IPS DF 6.9 (cell line): Measurements from ENCODE around the gene PRKCE.

Experiments
- DNase-seq: peaks from one replicate; pipeline ENCODE4 v3.0.0-alpha.2; 2013; ENCODE audit warnings: low read depth, low spot score
- H3K27ac ChIP-seq: one replicate; pipeline ENCODE4 v1.5.1; 2013; ENCODE audit warnings: low read length, control low read depth
- H3K27me3 ChIP-seq: 2 replicates; pipeline ENCODE4 v1.6.1; 2013; ENCODE audit warnings: mild to moderate bottlenecking, low read length; ENCODE audit not compliant: control insufficient read depth, insufficient read depth
- H3K36me3 ChIP-seq: 2 replicates; pipeline ENCODE4 v1.6.1; 2013; ENCODE audit warnings: low read length; ENCODE audit not compliant: control insufficient read depth, insufficient read depth
- H3K4me1 ChIP-seq: 2 replicates; pipeline ENCODE4 v1.6.1; 2013; ENCODE audit warnings: low read length; ENCODE audit not compliant: control insufficient read depth, insufficient read depth
- H3K4me3 ChIP-seq: 2 replicates; pipeline ENCODE4 v1.5.1; 2013; ENCODE audit warnings: mild to moderate bottlenecking, low read length
- H3K9me3 ChIP-seq: 2 replicates; pipeline ENCODE4 v1.6.1; 2013; ENCODE audit warnings: low read length, inconsistent platforms; ENCODE audit not compliant: control insufficient read depth, insufficient read depth
- WGBS: extraction: QIAGEN DNeasy Blood & Tissue Kit; methylation state at CpG from one replicate; pipeline ENCODE4 v1.1.7; 2013; ENCODE audit warnings: mixed read lengths, missing lambda C conversion rate; ENCODE audit not compliant: insufficient read length, insufficient coverage; 5-methylcytosine and 5-hydroxymethylcytosine counted together

The PRKCE gene

GRCh38 chr2:46173636-46174250 lies 522.3 kb downstream of the PRKCE start:
- no CpG with 5 or more reads among the region's 7 CpGs for WGBS
- Histone ChIP-seq H3K36me3 (no peaks in the 10 kb centered on the region), H3K27ac (no peak overlapping the region), H3K4me3 (no peak overlapping the region), H3K9me3 (no peaks in the 10 kb centered on the region), H3K4me1 (peaks cover 2% of the 10 kb centered on the region; the same call in 1 of the 2 replicates), H3K27me3 (no peaks in the 10 kb centered on the region)
- DNase-seq: no peak

- no peaks in the 10 kb centered on the region for H3K36me3 ChIP-seq
- H3K4me1 ChIP-seq: no peaks in the 10 kb centered on the region; the same call in 1 of the 2 replicates
- no peak overlapping the region for H3K27ac ChIP-seq
- DNase-seq: no peak
- WGBS: no CpG with 5 or more reads among the region's 14 CpGs
- no peaks in the 10 kb centered on the region for H3K27me3 ChIP-seq
- H3K4me3 ChIP-seq: no peak overlapping the region
- H3K9me3 ChIP-seq: no peaks in the 10 kb centered on the region
These were observed 523.1 kb downstream of the PRKCE start for GRCh38 chr2:46174345-46175170.

- H3K9me3 ChIP-seq: no peaks in the 10 kb centered on the region
- no peak for DNase-seq
- WGBS: no CpG with 5 or more reads among the region's 4 CpGs
These were observed 523.9 kb downstream of the PRKCE start for GRCh38 chr2:46175419-46175818.

GRCh38 chr2:46177461-46178089 lies 526.1 kb downstream of the PRKCE start:
- no CpG with 5 or more reads among the region's 6 CpGs for WGBS
- Histone ChIP-seq H3K36me3 (no peaks in the 10 kb centered on the region), H3K4me1 (no peaks in the 10 kb centered on the region), H3K4me3 (no peak overlapping the region), H3K27me3 (no peaks in the 10 kb centered on the region), H3K9me3 (no peaks in the 10 kb centered on the region), H3K27ac (no peak overlapping the region)
- DNase-seq: no peak

More at GRCh38 chr2:46175419-46175818, 523.9 kb downstream of the PRKCE start:
- Histone ChIP-seq H3K36me3 (no peaks in the 10 kb centered on the region), H3K4me3 (no peak overlapping the region), H3K4me1 (no peaks in the 10 kb centered on the region), H3K27me3 (no peaks in the 10 kb centered on the region), H3K27ac (no peak overlapping the region)

- Histone ChIP-seq H3K36me3 (no peaks in the 10 kb centered on the region), H3K27me3 (no peaks in the 10 kb centered on the region), H3K4me3 (no peak overlapping the region), H3K4me1 (no peaks in the 10 kb centered on the region), H3K9me3 (no peaks in the 10 kb centered on the region), H3K27ac (no peak overlapping the region)
- DNase-seq: no peak
- WGBS: no CpG with 5 or more reads among the region's 6 CpGs
These were observed 527.7 kb downstream of the PRKCE start for GRCh38 chr2:46179037-46179621.

GRCh38 chr2:46180189-46180588 lies 528.7 kb downstream of the PRKCE start:
- H3K27ac ChIP-seq: no peak overlapping the region
- no peaks in the 10 kb centered on the region for H3K4me1 ChIP-seq
- WGBS: no CpG with 5 or more reads among the region's 2 CpGs
- DNase-seq: no peak
- no peaks in the 10 kb centered on the region for H3K9me3 ChIP-seq
- no peak overlapping the region for H3K4me3 ChIP-seq
- H3K36me3 ChIP-seq: no peaks in the 10 kb centered on the region
- no peaks in the 10 kb centered on the region for H3K27me3 ChIP-seq

GRCh38 chr2:46181306-46181705 lies 529.8 kb downstream of the PRKCE start:
- Histone ChIP-seq H3K27ac (no peak overlapping the region), H3K9me3 (no peaks in the 10 kb centered on the region), H3K4me1 (no peaks in the 10 kb centered on the region), H3K4me3 (no peak overlapping the region), H3K27me3 (no peaks in the 10 kb centered on the region), H3K36me3 (no peaks in the 10 kb centered on the region)
- WGBS: no CpG with 5 or more reads among the region's 2 CpGs
- no peak for DNase-seq

GRCh38 chr2:46181789-46182530 lies 530.5 kb downstream of the PRKCE start:
- Histone ChIP-seq H3K4me1 (no peaks in the 10 kb centered on the region), H3K27ac (no peak overlapping the region), H3K27me3 (no peaks in the 10 kb centered on the region), H3K36me3 (no peaks in the 10 kb centered on the region), H3K4me3 (no peak overlapping the region), H3K9me3 (no peaks in the 10 kb centered on the region)
- WGBS: no CpG with 5 or more reads among the region's 18 CpGs
- DNase-seq: no peak

- H3K4me1 ChIP-seq: no peaks in the 10 kb centered on the region
- no peaks in the 10 kb centered on the region for H3K27me3 ChIP-seq
- H3K27ac ChIP-seq: no peak overlapping the region
- no peak overlapping the region for H3K4me3 ChIP-seq
- H3K36me3 ChIP-seq: no peaks in the 10 kb centered on the region
- WGBS: no CpG with 5 or more reads among the region's 4 CpGs
- no peak for DNase-seq
- H3K9me3 ChIP-seq: no peaks in the 10 kb centered on the region
These were observed 532.0 kb downstream of the PRKCE start for GRCh38 chr2:46183426-46183825.
